Activated CD8-positive, alpha-beta memory T cell treated with anti-CD3 and anti-CD28 coated beads for 48 hours (primary cell): Measurements from ENCODE around the gene MTURN.
"Not testable (repeated sequence)": the region's sequence is repeated elsewhere in the genome, so short reads cannot be mapped to it uniquely, and the experiment has no call there.

Source experiments
- DNase-seq, 3 experiments: peaks; one replicate each; pipeline ENCODE4 v3.0.0-alpha.2; 2020; ENCODE audit warnings: low read depth in 2 of 3, low spot score in 2 of 3

Gene MTURN

DNA sequence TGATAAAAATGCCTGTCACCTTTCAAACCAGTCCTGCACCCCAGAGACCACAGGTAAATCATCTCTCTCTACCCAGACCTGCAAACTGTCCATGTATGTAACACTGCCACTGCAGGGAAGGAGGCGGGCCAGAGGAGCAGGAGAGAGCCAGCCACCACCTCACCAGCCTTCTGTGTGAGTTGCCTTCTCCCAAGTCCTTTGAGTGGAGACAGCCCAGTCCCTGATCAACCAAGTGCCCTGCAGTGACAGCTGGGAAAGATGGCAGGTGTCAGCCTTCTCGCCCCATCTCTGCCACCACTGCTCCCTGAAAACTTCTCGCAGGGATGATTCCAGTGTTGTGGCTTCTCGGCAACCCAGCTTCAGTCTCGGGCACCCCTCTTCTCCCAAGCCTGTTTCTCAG, 42.4 kb downstream of the MTURN start:
- DNase-seq: no peak

GRCh38 chr7:30177965-30178364, 43.2 kb downstream of the MTURN start:
- no peak for DNase-seq

DNA sequence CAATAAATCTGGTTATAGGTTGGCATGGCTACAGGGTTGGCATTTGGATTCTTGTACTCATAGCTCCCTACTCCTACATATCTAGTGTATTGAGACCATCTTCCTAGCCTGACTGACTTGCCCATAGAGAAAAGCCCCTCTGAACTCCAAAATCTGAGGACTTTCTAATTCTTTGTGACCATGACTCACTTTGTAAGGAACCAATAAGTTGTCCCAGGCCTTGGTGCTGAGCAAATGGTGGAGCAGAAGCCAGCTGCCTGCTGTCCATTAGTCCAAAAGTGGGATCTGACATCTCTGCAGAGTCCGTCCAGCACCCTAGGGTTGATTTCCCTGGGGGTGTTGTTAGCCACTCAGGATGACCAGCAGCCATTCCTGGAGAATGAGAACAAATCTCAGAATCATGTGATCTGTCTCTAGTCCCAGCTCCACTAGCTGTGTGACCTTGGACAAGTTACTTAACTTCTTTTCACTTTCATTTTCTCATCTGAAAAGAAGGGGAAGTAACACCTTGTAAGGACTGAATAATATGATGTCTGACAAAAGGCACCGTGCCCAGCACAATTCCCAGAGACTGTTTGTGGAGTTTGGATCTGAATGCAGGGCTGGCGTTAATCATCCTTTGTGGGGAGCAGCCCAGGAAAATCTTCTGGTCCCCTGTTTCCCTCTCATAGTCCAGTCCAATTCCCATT, 44.1 kb downstream of the MTURN start:
- no peak for DNase-seq

DNA sequence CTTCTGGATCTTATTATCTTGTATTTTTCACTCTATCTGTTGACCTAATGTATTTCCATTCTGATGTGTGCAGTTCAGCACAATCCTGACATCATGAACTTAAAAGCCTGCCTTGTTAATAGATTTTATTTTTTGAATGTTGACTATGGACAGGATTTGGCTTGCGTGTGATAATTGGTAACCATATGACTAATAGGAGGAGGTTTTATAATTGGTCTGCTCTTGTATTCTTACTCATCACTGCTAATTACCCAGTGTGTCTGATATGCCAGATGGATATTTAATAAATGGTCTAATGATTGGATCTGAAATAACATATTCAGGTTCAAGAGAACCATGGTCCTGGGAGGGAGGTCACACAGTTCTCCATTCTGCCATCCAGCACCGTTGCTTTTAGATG, 45.9 kb downstream of the MTURN start:
- DNase-seq: no peak

GRCh38 chr7:30181211-30181610, 46.4 kb downstream of the MTURN start:
- DNase-seq: no peak

DNA sequence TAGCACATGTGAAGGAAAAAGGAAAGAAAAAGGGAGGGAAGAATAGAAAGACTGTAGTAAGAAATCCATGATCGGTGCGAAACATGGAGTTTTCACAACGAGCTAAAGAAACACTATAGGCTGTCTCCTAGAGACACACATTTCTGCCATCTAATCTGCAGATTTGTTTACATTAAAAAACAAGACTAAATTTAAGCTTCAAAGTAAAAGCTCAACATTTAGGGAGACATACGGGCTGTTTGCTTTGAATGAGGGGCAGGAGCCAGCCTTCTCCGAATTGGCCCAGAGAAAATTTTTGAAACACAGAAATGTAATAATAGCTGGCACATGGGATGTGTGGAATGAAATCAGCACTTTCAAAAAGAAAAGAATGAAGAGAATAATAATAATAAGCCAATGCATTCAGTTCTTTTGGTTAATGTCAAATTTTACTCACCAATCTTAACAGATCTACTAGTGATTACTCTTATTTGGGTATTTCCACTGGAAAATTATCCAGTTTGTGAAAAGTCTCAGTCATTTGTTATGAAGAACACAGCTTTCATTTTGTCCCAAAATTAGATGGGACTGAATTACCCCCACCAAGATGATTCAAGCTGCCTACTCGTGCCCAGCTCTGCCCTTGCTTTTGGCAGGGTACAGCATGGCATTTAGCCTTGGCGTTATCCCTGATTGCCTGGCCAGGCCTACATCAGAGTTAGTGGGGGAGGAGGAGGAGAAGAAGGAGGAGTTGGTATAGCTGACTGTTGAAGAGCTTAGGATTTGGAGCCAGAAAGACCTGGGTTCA, 47.1 kb downstream of the MTURN start:
- no peak for DNase-seq

DNA sequence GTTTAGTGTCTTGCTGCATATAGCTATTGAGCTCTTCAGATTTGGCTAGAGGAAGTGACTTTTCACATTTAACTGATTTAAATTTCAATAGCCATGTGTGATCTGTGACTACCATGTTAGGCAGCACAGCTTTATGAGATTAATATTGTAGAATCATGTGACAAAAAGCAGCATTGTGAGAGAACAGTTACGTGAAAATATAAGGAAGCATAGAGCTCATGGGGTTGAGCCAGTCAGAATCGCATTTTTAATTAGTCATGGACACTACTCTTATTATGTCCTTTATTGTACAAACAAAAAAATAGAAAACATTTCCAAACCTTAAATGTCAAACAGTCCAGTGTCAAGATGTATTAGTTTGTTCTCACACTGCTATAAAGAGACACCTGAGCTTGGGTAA, 48.0 kb downstream of the MTURN start:
- no peak for DNase-seq

GRCh38 chr7:30183749-30184369, 49.1 kb downstream of the MTURN start:
- no peak for DNase-seq

- DNase-seq: no peak
These were observed 50.2 kb downstream of the MTURN start for GRCh38 chr7:30184791-30185487.

- no peak for DNase-seq
These were observed 50.7 kb downstream of the MTURN start for GRCh38 chr7:30185496-30185895.

GRCh38 chr7:30186725-30187124, 51.9 kb downstream of the MTURN start:
- no peak for DNase-seq

DNA sequence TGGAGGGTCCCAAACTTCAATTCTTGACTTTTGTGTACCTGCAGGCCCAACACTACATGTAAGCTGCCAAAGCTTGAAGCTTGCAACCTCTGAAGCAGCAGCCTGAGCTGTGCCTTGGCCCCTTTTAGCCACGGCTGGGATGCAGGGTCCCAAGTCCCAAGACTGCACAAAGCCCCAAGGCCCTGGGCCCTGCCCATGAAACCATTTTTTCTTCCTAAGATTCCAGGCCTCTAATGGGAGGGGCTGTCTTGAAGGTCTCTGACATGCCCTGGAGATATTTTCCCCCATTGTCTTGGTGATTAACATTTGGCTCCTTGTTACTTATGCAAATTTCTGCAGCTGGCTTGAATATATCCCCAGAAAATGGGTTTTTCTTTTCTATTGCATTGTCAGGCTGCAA, 52.7 kb downstream of the MTURN start:
- no peak for DNase-seq

DNA sequence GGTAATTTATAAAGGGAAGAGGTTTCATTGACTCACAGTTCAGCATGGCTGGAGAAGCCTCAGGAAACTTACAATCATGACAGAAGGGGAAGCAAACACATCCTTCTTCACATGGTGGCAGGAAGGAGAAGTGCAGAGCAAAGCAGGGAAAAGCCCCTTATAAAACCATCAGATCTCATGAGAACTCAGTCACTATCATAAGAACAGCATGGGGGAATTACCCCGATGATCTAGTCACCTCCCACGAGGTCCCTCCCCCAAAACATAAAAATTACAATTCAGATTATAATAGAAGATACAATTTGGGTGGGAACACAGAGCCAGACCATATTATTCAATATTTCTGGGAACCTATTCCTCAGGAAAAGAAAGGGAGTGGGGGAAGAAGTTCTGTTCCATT, 53.6 kb downstream of the MTURN start:
- DNase-seq: not testable (repeated sequence)

- DNase-seq: no peak
These were observed 54.0 kb downstream of the MTURN start for GRCh38 chr7:30188811-30189210.

DNA sequence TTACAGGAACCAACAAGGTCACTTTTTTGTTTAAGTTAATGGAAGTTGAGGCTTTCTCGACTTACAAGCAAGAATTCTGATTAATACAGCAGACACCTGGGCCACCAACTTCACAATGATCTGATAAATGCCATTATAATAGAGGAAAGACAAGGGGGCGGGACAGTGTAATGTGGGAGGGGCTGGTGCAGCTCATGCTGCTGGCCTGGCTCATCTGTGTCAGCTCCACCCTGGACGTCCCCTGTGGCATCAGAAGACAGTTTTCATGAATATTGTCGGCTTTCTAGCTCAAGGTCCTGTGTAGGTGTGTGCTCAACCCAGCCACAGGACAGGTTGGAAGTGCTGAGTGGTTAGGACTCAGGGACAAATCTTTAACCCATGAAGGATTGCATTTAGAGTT, 57.0 kb downstream of the MTURN start:
- no peak for DNase-seq

GRCh38 chr7:30193336-30193943, 58.7 kb downstream of the MTURN start:
- no peak for DNase-seq

DNA sequence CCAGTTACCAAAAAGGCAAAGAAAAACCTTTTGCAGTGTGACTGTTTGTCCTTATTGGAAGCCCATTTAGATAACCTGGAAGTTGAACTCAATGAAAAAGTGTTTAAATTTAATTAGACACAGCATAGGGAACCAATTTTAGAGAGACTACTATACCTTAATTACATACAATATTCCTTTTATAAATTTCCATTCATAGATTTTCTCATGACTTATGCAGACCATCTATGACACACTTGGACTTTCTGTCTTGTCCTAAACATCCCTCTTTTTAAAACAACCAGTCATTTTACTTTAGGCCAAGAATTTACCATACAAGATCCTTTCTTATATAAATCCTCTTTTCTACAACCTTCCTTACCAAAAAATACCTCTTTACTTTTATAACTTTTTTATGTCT, 61.6 kb downstream of the MTURN start:
- DNase-seq: no peak

GRCh38 chr7:30197438-30197837, 62.7 kb downstream of the MTURN start:
- DNase-seq: no peak

DNA sequence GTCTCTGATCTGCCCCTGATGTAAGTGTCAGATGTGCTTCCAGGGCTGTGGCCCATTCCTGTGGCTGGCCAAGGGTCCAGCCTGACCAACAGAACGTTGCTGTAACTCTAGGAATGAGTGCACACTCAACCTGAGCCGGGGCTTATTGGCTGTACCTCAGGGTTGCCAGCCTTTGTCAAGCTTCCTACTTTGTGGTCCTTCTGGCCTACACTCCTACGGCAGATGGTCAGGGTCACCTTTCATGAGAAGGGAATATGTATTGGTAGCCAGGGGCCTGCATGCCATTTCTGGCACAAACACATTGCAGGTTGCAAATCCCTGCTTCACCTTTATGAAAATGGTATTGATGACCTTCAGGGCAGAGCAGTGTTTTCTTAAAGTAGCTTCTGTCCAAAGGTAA, 64.5 kb downstream of the MTURN start:
- no peak for DNase-seq

GRCh38 chr7:30200591-30200990, 65.8 kb downstream of the MTURN start:
- DNase-seq: no peak

DNA sequence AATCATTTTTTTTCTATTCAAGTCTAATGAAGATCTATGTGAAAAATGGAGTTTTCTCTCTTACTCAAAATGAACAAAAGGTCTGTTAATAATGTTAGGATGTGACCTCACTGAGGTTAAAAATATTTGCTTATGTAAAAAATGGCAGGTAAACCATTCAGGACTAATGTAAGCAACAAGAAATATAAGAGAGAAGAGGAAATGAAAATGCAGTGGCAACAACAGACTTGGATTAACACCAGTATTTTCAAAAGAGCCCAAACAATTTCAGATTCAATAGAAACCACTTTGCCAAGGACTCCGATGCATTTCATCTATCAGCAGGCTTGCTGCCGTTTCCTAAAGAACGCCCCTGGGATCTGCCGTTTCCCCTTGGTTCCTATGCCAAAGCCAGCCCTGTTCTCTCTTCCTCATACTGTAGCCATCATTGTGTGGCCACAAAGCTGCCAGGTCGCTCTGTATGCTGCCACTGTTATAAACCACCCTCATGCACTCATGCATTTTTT, 66.4 kb downstream of the MTURN start:
- DNase-seq: no peak
